Measurements from ENCODE around the gene KLK14.

DNA sequence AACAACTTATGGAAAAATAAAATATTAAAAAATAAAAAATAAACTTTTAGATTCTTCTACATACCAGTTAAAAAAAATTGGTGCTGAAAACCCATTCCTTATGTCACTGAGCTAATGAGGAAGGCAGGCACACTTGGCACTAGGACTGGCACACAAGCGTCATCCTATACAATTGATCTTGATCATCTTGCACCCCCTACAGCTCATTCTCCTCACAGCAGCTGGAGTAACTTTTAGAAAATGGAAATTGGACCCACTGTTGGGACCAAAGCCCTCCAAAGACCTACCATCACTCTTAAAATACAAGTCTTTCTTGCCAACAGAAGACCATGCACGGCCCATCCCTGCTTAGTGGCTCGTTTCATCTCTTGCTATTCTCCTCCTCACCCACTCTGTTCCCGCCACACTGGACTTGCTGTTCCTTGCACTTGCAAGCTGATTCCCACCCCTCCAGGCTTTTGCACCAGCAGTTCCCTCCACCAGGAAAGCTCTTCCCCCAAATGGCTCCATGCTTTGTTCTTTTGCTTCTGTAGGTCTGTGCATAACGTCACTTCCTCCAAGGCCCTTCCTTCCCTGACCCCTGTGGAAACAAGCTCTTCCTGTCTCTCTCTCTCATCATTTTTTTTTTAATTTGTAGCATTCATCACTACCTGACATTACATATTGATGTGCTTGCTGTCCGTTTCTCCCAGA lies 13.9 kb upstream of the KLK14 start:
- TF ChIP-seq, protein P1, sequence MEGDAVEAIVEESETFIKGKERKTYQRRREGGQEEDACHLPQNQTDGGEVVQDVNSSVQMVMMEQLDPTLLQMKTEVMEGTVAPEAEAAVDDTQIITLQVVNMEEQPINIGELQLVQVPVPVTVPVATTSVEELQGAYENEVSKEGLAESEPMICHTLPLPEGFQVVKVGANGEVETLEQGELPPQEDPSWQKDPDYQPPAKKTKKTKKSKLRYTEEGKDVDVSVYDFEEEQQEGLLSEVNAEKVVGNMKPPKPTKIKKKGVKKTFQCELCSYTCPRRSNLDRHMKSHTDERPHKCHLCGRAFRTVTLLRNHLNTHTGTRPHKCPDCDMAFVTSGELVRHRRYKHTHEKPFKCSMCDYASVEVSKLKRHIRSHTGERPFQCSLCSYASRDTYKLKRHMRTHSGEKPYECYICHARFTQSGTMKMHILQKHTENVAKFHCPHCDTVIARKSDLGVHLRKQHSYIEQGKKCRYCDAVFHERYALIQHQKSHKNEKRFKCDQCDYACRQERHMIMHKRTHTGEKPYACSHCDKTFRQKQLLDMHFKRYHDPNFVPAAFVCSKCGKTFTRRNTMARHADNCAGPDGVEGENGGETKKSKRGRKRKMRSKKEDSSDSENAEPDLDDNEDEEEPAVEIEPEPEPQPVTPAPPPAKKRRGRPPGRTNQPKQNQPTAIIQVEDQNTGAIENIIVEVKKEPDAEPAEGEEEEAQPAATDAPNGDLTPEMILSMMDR (IDR thresholded peaks at IDR 0.05) = no peak
- TF ChIP-seq POLR2AphosphoS5 (IDR thresholded peaks at IDR 0.05) (no peak), POLR2A (IDR thresholded peaks at IDR 0.05) (no peak)
